WTC11 (cell line): ENCODE results near the gene CCDC127. TPM values are rescaled to one million over a fixed set of nuclear protein-coding genes. Genes with fewer than 3 reads are reported as not detected.

Experiments used
- ATAC-seq: fragments of 200-7000 bp; cut with Tn5 transposase; 2 replicates; pipeline ENCODE4 v1.10.0; 2021; ENCODE audit warnings: mild to moderate bottlenecking, moderate library complexity
- CTCF ChIA-PET: fragments of 300-600 bp; sonication (Branson Sonifier 250); formaldehyde crosslinking; loops from one replicate; lab custom pipeline; 2021; ENCODE audit warnings: antibody characterized with exemption; lab: Charles Lee
- POLR2A ChIA-PET: fragments of 350-600 bp; sonication (Branson Sonifier 250); formaldehyde crosslinking; loops from one replicate; lab custom pipeline; 2021; ENCODE audit warnings: antibody characterized with exemption; lab: Charles Lee
- DNase-seq: peaks from one replicate; pipeline ENCODE4 v3.0.0; 2021; ENCODE audit warnings: low spot score
- H3K27ac Mint-ChIP-seq: 2 replicates; pipeline ENCODE4 v1.8.0; 2021; ENCODE audit warnings: mixed read lengths
- H3K27me3 Mint-ChIP-seq: 2 replicates; pipeline ENCODE4 v1.8.0; 2021; ENCODE audit warnings: low read depth, mild to moderate bottlenecking, moderate library complexity, mixed read lengths
- H3K36me3 Mint-ChIP-seq: 2 replicates; pipeline ENCODE4 v1.8.0; 2021; ENCODE audit warnings: mixed read lengths
- H3K4me1 Mint-ChIP-seq: 2 replicates; pipeline ENCODE4 v1.8.0; 2022; ENCODE audit warnings: mixed read lengths
- H3K4me3 Mint-ChIP-seq: 2 replicates; pipeline ENCODE4 v1.8.0; 2021; ENCODE audit warnings: mild to moderate bottlenecking, moderate library complexity, mixed read lengths
- H3K9me3 Mint-ChIP-seq: 2 replicates; pipeline ENCODE4 v1.8.0; 2021; ENCODE audit warnings: mixed read lengths
- EMX1 ChIP-seq: fragments of 250-450 bp; sonication (Bioruptor Pico); IDR thresholded peaks from 2 replicates; pipeline ENCODE4 v1.8.0; 2021; ENCODE audit warnings: mild to moderate bottlenecking
- FOXP1 ChIP-seq: sonication (generic); formaldehyde crosslinking; IDR thresholded peaks from 2 replicates; pipeline ENCODE4 v1.8.0; 2022; ENCODE audit warnings: missing genetic modification reagents, mild to moderate bottlenecking, moderate library complexity, borderline replicate concordance
- FOXP4 ChIP-seq: sonication (generic); formaldehyde crosslinking; IDR thresholded peaks from 2 replicates; pipeline ENCODE4 v1.8.0; 2022; ENCODE audit warnings: mild to moderate bottlenecking, missing genetic modification reagents
- HMGXB4 ChIP-seq: sonication (generic); formaldehyde crosslinking; IDR thresholded peaks from 2 replicates; pipeline ENCODE4 v1.8.1; 2023; ENCODE audit warnings: mild to moderate bottlenecking, moderate library complexity, missing genetic modification reagents
- KAT7 ChIP-seq: sonication (generic); formaldehyde crosslinking; IDR thresholded peaks from 2 replicates; pipeline ENCODE4 v1.8.1; 2023; ENCODE audit warnings: missing genetic modification reagents, mild to moderate bottlenecking, borderline replicate concordance
- MAX ChIP-seq: sonication (generic); formaldehyde crosslinking; IDR thresholded peaks from 2 replicates; pipeline ENCODE4 v1.8.0; 2022; ENCODE audit warnings: mild to moderate bottlenecking, missing genetic modification reagents
- NFE2L1 ChIP-seq: sonication (generic); formaldehyde crosslinking; IDR thresholded peaks from 2 replicates; pipeline ENCODE4 v1.8.1; 2023; ENCODE audit warnings: missing genetic modification reagents
- RORB ChIP-seq: fragments of 250-450 bp; sonication (Bioruptor Pico); IDR thresholded peaks from 2 replicates; pipeline ENCODE4 v1.9.0; 2021; ENCODE audit warnings: mild to moderate bottlenecking
- SOX15 ChIP-seq: fragments of 250-450 bp; sonication (Bioruptor Pico); IDR thresholded peaks from 2 replicates; pipeline ENCODE4 v1.9.0; 2021; ENCODE audit warnings: mild to moderate bottlenecking
- SP1 ChIP-seq: sonication (generic); formaldehyde crosslinking; conservative IDR thresholded peaks from 2 replicates; pipeline ENCODE4 v1.8.1; 2022; ENCODE audit warnings: missing genetic modification reagents
- TEAD4 ChIP-seq: sonication (generic); formaldehyde crosslinking; IDR thresholded peaks from 2 replicates; pipeline ENCODE4 v1.8.0; 2022; ENCODE audit warnings: mild to moderate bottlenecking, missing genetic modification reagents
- TP53 ChIP-seq: sonication (generic); formaldehyde crosslinking; IDR thresholded peaks from 2 replicates; pipeline ENCODE4 v1.8.1; 2023; ENCODE audit warnings: mild to moderate bottlenecking, missing genetic modification reagents
- USF1 ChIP-seq: sonication (generic); formaldehyde crosslinking; IDR thresholded peaks from 2 replicates; pipeline ENCODE4 v1.8.0; 2022; ENCODE audit warnings: mild to moderate bottlenecking, missing genetic modification reagents
- ZMAT4 ChIP-seq: fragments of 250-450 bp; sonication (Bioruptor Pico); IDR thresholded peaks from 2 replicates; pipeline ENCODE4 v1.9.0; 2021; ENCODE audit warnings: mild to moderate bottlenecking
- ZNF121 ChIP-seq: sonication (generic); formaldehyde crosslinking; IDR thresholded peaks from 2 replicates; pipeline ENCODE4 v1.8.0; 2023; ENCODE audit warnings: missing genetic modification reagents
- ZNF138 ChIP-seq: sonication (generic); formaldehyde crosslinking; conservative IDR thresholded peaks from 2 replicates; pipeline ENCODE4 v1.8.1; 2022; ENCODE audit warnings: mild to moderate bottlenecking, moderate library complexity, missing genetic modification reagents
- ZNF281 ChIP-seq: sonication (generic); formaldehyde crosslinking; IDR thresholded peaks from 2 replicates; pipeline ENCODE4 v1.8.0; 2023; ENCODE audit warnings: mild to moderate bottlenecking, missing genetic modification reagents
- ZNF423 ChIP-seq: fragments of 250-450 bp; sonication (Bioruptor Pico); IDR thresholded peaks from 2 replicates; pipeline ENCODE4 v2.1.2; 2022; ENCODE audit warnings: mild to moderate bottlenecking, moderate library complexity
- ZNF512 ChIP-seq: sonication (generic); formaldehyde crosslinking; IDR thresholded peaks from 2 replicates; pipeline ENCODE4 v1.8.1; 2022; ENCODE audit warnings: missing genetic modification reagents, borderline replicate concordance
- total RNA-seq: library from RNA; stranded (reverse); gene quantifications from 3 replicates; pipeline ENCODE4 v1.2.3, GENCODE V29; 2021

CCDC127 gene
- total RNA-seq, 1 experiment from 2014 or later, result 5.3 TPM

GRCh38 chr5:191949-192690 lies 25.8 kb downstream of the CCDC127 start (continued):
- TF ChIP-seq ZMAT4 (CRISPR knock-in tag), result no peak
- no peak for TF ChIP-seq ZNF512 (CRISPR knock-in tag)
- no peak for TF ChIP-seq EMX1
- TF ChIP-seq ZNF423 (CRISPR knock-in tag), result no peak
- TF ChIP-seq HMGXB4 (CRISPR knock-in tag), result no peak
- TF ChIP-seq SOX15 (CRISPR knock-in tag), result no peak

- H3K9me3 Mint-ChIP-seq, result no peaks in the 10 kb centered on the region
- no peak within 1 kb of the TSS for H3K4me3 Mint-ChIP-seq
- H3K4me1 Mint-ChIP-seq, result peaks cover 8% of the 10 kb centered on the region
- H3K36me3 Mint-ChIP-seq, result no peaks in the 10 kb centered on the region
- ChIA-PET CTCF (interaction anchor here (0.8 to 1.2 kb wide), 3 partner anchors 9 to 137 kb away, joined by 3 read pairs; no protein-coding TSS in a partner anchor), POLR2A (no interaction called here)
- ATAC-seq (no peak), DNase-seq (no peak)
- no peak within 1 kb of the TSS for H3K27ac Mint-ChIP-seq
- no peaks in the 10 kb centered on the region; the same call in 1 of the 2 replicates for H3K27me3 Mint-ChIP-seq
- TF ChIP-seq SOX15 (CRISPR knock-in tag) (no peak), ZNF512 (CRISPR knock-in tag) (no peak), NFE2L1 (CRISPR knock-in tag) (no peak), EMX1 (no peak), FOXP1 (no peak), HMGXB4 (CRISPR knock-in tag) (no peak), SP1 (no peak), ZNF121 (CRISPR knock-in tag) (no peak), TEAD4 (CRISPR knock-in tag) (no peak), TP53 (no peak), KAT7 (CRISPR knock-in tag) (no peak), MAX (no peak), ZMAT4 (CRISPR knock-in tag) (no peak), FOXP4 (CRISPR knock-in tag) (no peak), RORB (CRISPR knock-in tag) (no peak), ZNF281 (no peak), USF1 (no peak), ZNF138 (CRISPR knock-in tag) (no peak)
Observed at GRCh38 chr5:191036-191948, 26.7 kb downstream of the CCDC127 start, which contains the start of gene LRRC14B. LRRC14B (plus strand) TSS chr5:191495; CDS start chr5:191539, 44 bp downstream.
